Keratinocyte (primary cell): ENCODE results near the gene PXN. TPM values are rescaled to one million over a fixed set of nuclear protein-coding genes. Genes with fewer than 3 reads are reported as not detected.
"Not testable (repeated sequence)": the region's sequence is repeated elsewhere in the genome, so short reads cannot be mapped to it uniquely, and the experiment has no call there.

ENCODE experiments used
- DNase-seq: peaks from one replicate; pipeline ENCODE4 v3.0.0-alpha.2; 2011; ENCODE audit warnings: low read depth, missing footprints, low spot score
- FAIRE-seq: peaks from 2 replicates; lab custom pipeline; 2011; peaks lifted over from hg19 to GRCh38; lab: Jason Lieb, UNC
- H2AFZ ChIP-seq: 2 replicates; pipeline ENCODE4 v1.6.0; 2012; ENCODE audit warnings: low read length, control low read depth, inconsistent platforms; ENCODE audit not compliant: control insufficient read depth
- H3K27ac ChIP-seq: 2 replicates; pipeline ENCODE4 v1.5.1; 2011; ENCODE audit warnings: low read length; ENCODE audit not compliant: control insufficient read depth, insufficient read depth
- H3K27me3 ChIP-seq: 3 replicates; pipeline ENCODE4 v1.6.0; 2011; ENCODE audit warnings: low read length; ENCODE audit not compliant: control insufficient read depth, insufficient read depth; ENCODE audit errors: extremely low read depth
- H3K36me3 ChIP-seq, 2 experiments: 2 replicates in 1 of 2; 3 replicates in 1 of 2; pipeline ENCODE4 v1.5.1; 2011; ENCODE audit warnings: low read length in 2 of 2, mild to moderate bottlenecking in 1 of 2; ENCODE audit not compliant: control insufficient read depth in 2 of 2, insufficient read depth in 2 of 2; ENCODE audit errors: extremely low read depth in 1 of 2
- H3K4me1 ChIP-seq: 3 replicates; pipeline ENCODE4 v1.5.1; 2011; ENCODE audit warnings: low read length; ENCODE audit not compliant: control insufficient read depth, insufficient read depth; ENCODE audit errors: extremely low read depth
- H3K4me2 ChIP-seq: 3 replicates; pipeline ENCODE4 v1.6.0; 2011; ENCODE audit warnings: low read depth, low read length; ENCODE audit not compliant: control insufficient read depth, insufficient read depth; ENCODE audit errors: extremely low read depth
- H3K4me3 ChIP-seq, 3 experiments: fragments of 200-600 bp in 1 of 3; sonication (generic) in 1 of 3; 2 replicates in 2 of 3; 3 replicates in 1 of 3; pipeline ENCODE4 v1.5.1; 2011 to 2016; ENCODE audit warnings: low read length in 3 of 3, mild to moderate bottlenecking in 3 of 3, control low read depth in 2 of 3, inconsistent platforms in 1 of 3, low read depth in 1 of 3, mixed read lengths in 1 of 3, mixed run types in 1 of 3, moderate library complexity in 1 of 3; ENCODE audit not compliant: control insufficient read depth in 2 of 3, insufficient read depth in 2 of 3; ENCODE audit errors: extremely low read depth in 1 of 3
- H3K79me2 ChIP-seq: 2 replicates; pipeline ENCODE4 v1.6.0; 2012; ENCODE audit warnings: low read length; ENCODE audit not compliant: control insufficient read depth, insufficient read depth
- H3K9ac ChIP-seq: 3 replicates; pipeline ENCODE4 v1.6.0; 2011; ENCODE audit warnings: low read length; ENCODE audit not compliant: control insufficient read depth, insufficient read depth; ENCODE audit errors: extremely low read depth
- H3K9me1 ChIP-seq: 3 replicates; pipeline ENCODE4 v1.6.0; 2011; ENCODE audit warnings: low read length; ENCODE audit not compliant: control insufficient read depth, insufficient read depth; ENCODE audit errors: extremely low read depth
- H3K9me3 ChIP-seq: 2 replicates; pipeline ENCODE4 v1.5.1; 2012; ENCODE audit warnings: low read depth, low read length; ENCODE audit not compliant: control insufficient read depth
- H4K20me1 ChIP-seq: 3 replicates; pipeline ENCODE4 v1.6.0; 2011; ENCODE audit warnings: low read length; ENCODE audit not compliant: control insufficient read depth, insufficient read depth; ENCODE audit errors: extremely low read depth
- CTCF ChIP-seq, 3 experiments: IDR thresholded peaks in 1 of 3; conservative IDR thresholded peaks in 1 of 3; optimal IDR thresholded peaks in 1 of 3; 2 replicates in 2 of 3; 3 replicates in 1 of 3; pipeline versions ENCODE3 to v1.5.1; 2011; ENCODE audit warnings: low read length in 3 of 3, mild to moderate bottlenecking in 3 of 3, moderate library complexity in 2 of 3, control low read depth in 1 of 3, inconsistent platforms in 1 of 3; ENCODE audit not compliant: insufficient read depth in 2 of 3; ENCODE audit errors: extremely low read depth in 1 of 3
- EZH2 ChIP-seq: IDR thresholded peaks from one replicate; pipeline ENCODE4 v1.6.1; 2012; ENCODE audit warnings: inconsistent platforms, mild to moderate bottlenecking, low read length, moderate library complexity
- dilution Hi-C: fragments of 300-500 bp; cut with MboI; formaldehyde crosslinking; loops from one replicate; pipeline ENCODE4 v1.7.0; 2020; ENCODE audit warnings: low sequenced_read_pairs; ENCODE audit not compliant: extremely low pct_ligation_motif_present
- polyA plus RNA-seq, 5 experiments: library from polyadenylated mRNA; depleted of rRNA in 3 of 5; stranded (reverse) in 3 of 5; stranded (forward) in 1 of 5; unstranded in 1 of 5; fragments of >200 nt; gene quantifications; 1 replicate in 1 of 5; 2 replicates in 3 of 5; 3 replicates in 1 of 5; pipeline versions ENCODE4 v1.2.1 to v1.2.3, GENCODE V29; 2011 to 2012; ENCODE audit warnings: missing spikeins in 2 of 5, low read depth in 1 of 5, low replicate concordance in 1 of 5

PXN gene
- polyA plus RNA-seq, 1 donor (not counting 4 experiments of a cell fraction or from before 2014, with no cell fraction given), result 114 TPM

- dilution Hi-C loops, result no loop called here
- H2AFZ ChIP-seq, result no peak overlapping the region
- TF ChIP-seq CTCF (optimal IDR thresholded peaks at IDR 0.05 in 1 of 3, IDR thresholded peaks at IDR 0.05 in 1 of 3, conservative IDR thresholded peaks at IDR 0.05 in 1 of 3; ENCODE audit: extremely low read depth in 1 of 3, insufficient read depth in 2 of 3, low read length in 3 of 3), result no peak
- TF ChIP-seq EZH2, result no peak
- H3K9ac ChIP-seq, result peak overlapping the region; percentile 69
- peaks cover 43% of the 10 kb centered on the region for H4K20me1 ChIP-seq
- peaks cover 28 to 39% of the 10 kb centered on the region in 2 experiments for H3K36me3 ChIP-seq
- no peaks in the 10 kb centered on the region for H3K27me3 ChIP-seq
- peak overlapping the region; percentile 86 for H3K4me2 ChIP-seq
- H3K9me1 ChIP-seq, result peaks cover 2% of the 10 kb centered on the region
- H3K4me3 ChIP-seq, result peak overlapping the region; percentile 42 to 52 (median 45)
- peak overlapping the region; percentile 89 for H3K27ac ChIP-seq
- H3K79me2 ChIP-seq, result peaks cover 90% of the 10 kb centered on the region
- DNase-seq (no peak), FAIRE-seq (peak; percentile 44)
- no peaks in the 10 kb centered on the region for H3K9me3 ChIP-seq
- H3K4me1 ChIP-seq, result peaks cover 78% of the 10 kb centered on the region
Observed at GRCh38 chr12:120247621-120248030, 17.9 kb downstream of the PXN start.

- H3K36me3 ChIP-seq, result peaks cover 25 to 38% of the 10 kb centered on the region in 2 experiments
- peak overlapping the region; percentile 68 for H3K9ac ChIP-seq
- H3K9me3 ChIP-seq, result no peaks in the 10 kb centered on the region
- H4K20me1 ChIP-seq, result peaks cover 41% of the 10 kb centered on the region
- peaks cover 2% of the 10 kb centered on the region for H3K9me1 ChIP-seq
- FAIRE-seq (no peak), DNase-seq (no peak)
- H3K79me2 ChIP-seq, result peaks cover 90% of the 10 kb centered on the region
- peak overlapping the region; percentile 42 to 52 (median 45) for H3K4me3 ChIP-seq
- TF ChIP-seq CTCF (optimal IDR thresholded peaks at IDR 0.05 in 1 of 3, IDR thresholded peaks at IDR 0.05 in 1 of 3, conservative IDR thresholded peaks at IDR 0.05 in 1 of 3; ENCODE audit: extremely low read depth in 1 of 3, insufficient read depth in 2 of 3, low read length in 3 of 3) (no peak), EZH2 (no peak)
- H3K4me2 ChIP-seq, result peak overlapping the region; percentile 86
- peaks cover 78% of the 10 kb centered on the region for H3K4me1 ChIP-seq
- H3K27me3 ChIP-seq, result no peaks in the 10 kb centered on the region
- peak overlapping the region; percentile 89 for H3K27ac ChIP-seq
- dilution Hi-C loops, result no loop called here
- no peak overlapping the region for H2AFZ ChIP-seq
Observed at GRCh38 chr12:120247183-120247582, 18.3 kb downstream of the PXN start.

- Histone ChIP-seq H3K79me2 (peaks cover 90% of the 10 kb centered on the region), H3K4me2 (peak overlapping the region; percentile 86), H3K4me3 (peak overlapping the region in 2 of 3 experiments; percentile 45 to 52), H3K36me3 (peaks cover 24 to 38% of the 10 kb centered on the region in 2 experiments), H3K4me1 (peaks cover 78% of the 10 kb centered on the region), H3K27ac (peak overlapping the region; percentile 89), H4K20me1 (peaks cover 42% of the 10 kb centered on the region)
- DNase-seq, H2AFZ ChIP-seq, H3K9me1 ChIP-seq, FAIRE-seq, dilution Hi-C loops, H3K9ac ChIP-seq, H3K9me3 ChIP-seq, H3K27me3 ChIP-seq: not testable (repeated sequence)
Observed at GRCh38 chr12:120246705-120247104, 18.8 kb downstream of the PXN start.
